Hepatocyte (in vitro differentiated cells): ENCODE measurements around the gene FBXO15.

Experiments
- CTCF ChIP-seq: fragments of 200-600 bp; sonication (generic); IDR thresholded peaks from 2 replicates; pipeline ENCODE4 v1.5.1; 2016; ENCODE audit warnings: antibody characterized with exemption, mild to moderate bottlenecking; ENCODE audit not compliant: poor library complexity
- EZH2 ChIP-seq: fragments of 200-600 bp; sonication (generic); IDR thresholded peaks from 2 replicates; pipeline ENCODE4 v1.6.1; 2016; ENCODE audit warnings: antibody characterized with exemption, mild to moderate bottlenecking, borderline replicate concordance
- EZH2phosphoT487 ChIP-seq: fragments of 200-600 bp; sonication (generic); IDR thresholded peaks from one replicate; pipeline ENCODE4 v1.6.1; 2018; ENCODE audit warnings: antibody characterized with exemption, mild to moderate bottlenecking, low read depth, moderate library complexity; ENCODE audit not compliant: unreplicated experiment, severe bottlenecking

- TF ChIP-seq CTCF (no peak), EZH2phosphoT487 (no peak), EZH2 (no peak)
Observed at GRCh38 chr18:74069178-74070050, 78.2 kb downstream of the FBXO15 start.
